Osteocyte (in vitro differentiated cells): ENCODE measurements around the gene SOCS3. TPM values are rescaled to one million over a fixed set of nuclear protein-coding genes. Genes with fewer than 3 reads are reported as not detected.
"Not testable (repeated sequence)": the region's sequence is repeated elsewhere in the genome, so short reads cannot be mapped to it uniquely, and the experiment has no call there.

ENCODE experiments used
- DNase-seq: peaks from one replicate; pipeline ENCODE4 v3.0.0; 2021; ENCODE audit warnings: mixed read lengths; ENCODE audit not compliant: unreplicated experiment; ENCODE audit errors: extremely low spot score
- H3K27ac Mint-ChIP-seq: one replicate; pipeline ENCODE4 v1.8.0; 2021; ENCODE audit warnings: mild to moderate bottlenecking, mixed read lengths; ENCODE audit not compliant: unreplicated experiment
- H3K27me3 Mint-ChIP-seq: one replicate; pipeline ENCODE4 v1.8.0; 2021; ENCODE audit warnings: mixed read lengths; ENCODE audit not compliant: unreplicated experiment
- H3K36me3 Mint-ChIP-seq: one replicate; pipeline ENCODE4 v1.8.0; 2021; ENCODE audit warnings: mixed read lengths; ENCODE audit not compliant: unreplicated experiment
- H3K4me1 Mint-ChIP-seq: one replicate; pipeline ENCODE4 v1.8.0; 2021; ENCODE audit warnings: mixed read lengths; ENCODE audit not compliant: unreplicated experiment
- H3K4me3 Mint-ChIP-seq: one replicate; pipeline ENCODE4 v1.8.0; 2021; ENCODE audit warnings: mild to moderate bottlenecking, moderate library complexity, mixed read lengths; ENCODE audit not compliant: unreplicated experiment
- H3K9me3 Mint-ChIP-seq: one replicate; pipeline ENCODE4 v1.8.0; 2021; ENCODE audit warnings: mixed read lengths; ENCODE audit not compliant: unreplicated experiment
- CTCF ChIP-seq: fragments of 200-600 bp; sonication (generic); IDR thresholded peaks from 2 replicates; pipeline ENCODE4 v1.5.0; 2021; ENCODE audit warnings: antibody characterized with exemption, mild to moderate bottlenecking, moderate library complexity
- total RNA-seq: library from RNA; stranded (reverse); gene quantifications from 2 replicates; pipeline ENCODE4 v1.2.1, GENCODE V29; 2021

Gene SOCS3
- total RNA-seq, 1 donor from 2014 or later, result 86.4 TPM

GRCh38 chr17:78315355-78316114 is 44.3 kb downstream of the SOCS3 start:
- no peaks in the 10 kb centered on the region for H3K27me3 Mint-ChIP-seq
- H3K4me3 Mint-ChIP-seq, result peak overlapping the region; percentile 64
- peak overlapping the region; percentile 98 for H3K27ac Mint-ChIP-seq

GRCh38 chr17:78314683-78315354 is 45.1 kb downstream of the SOCS3 start:
- peak; percentile 17 for TF ChIP-seq CTCF
- peaks cover 50% of the 10 kb centered on the region for H3K4me1 Mint-ChIP-seq
- DNase-seq, result no peak
- H3K27ac Mint-ChIP-seq, result peak overlapping the region; percentile 98
- H3K27me3 Mint-ChIP-seq, result no peaks in the 10 kb centered on the region
- H3K9me3 Mint-ChIP-seq, result no peaks in the 10 kb centered on the region
- H3K4me3 Mint-ChIP-seq, result peak overlapping the region; percentile 51
- no peaks in the 10 kb centered on the region for H3K36me3 Mint-ChIP-seq

More at GRCh38 chr17:78315355-78316114, 44.3 kb downstream of the SOCS3 start:
- Mint-ChIP-seq H3K9me3 (no peaks in the 10 kb centered on the region), H3K36me3 (no peaks in the 10 kb centered on the region), H3K4me1 (peaks cover 50% of the 10 kb centered on the region)
- TF ChIP-seq CTCF, result peak; percentile 10
- peak; percentile 88 for DNase-seq

- DNase-seq, result peak; percentile 89
- peaks cover 56% of the 10 kb centered on the region for H3K4me1 Mint-ChIP-seq
- no peaks in the 10 kb centered on the region for H3K9me3 Mint-ChIP-seq
- no peaks in the 10 kb centered on the region for H3K27me3 Mint-ChIP-seq
- H3K4me3 Mint-ChIP-seq, result peak overlapping the region; percentile 51
- TF ChIP-seq CTCF, result no peak
- peak overlapping the region; percentile 98 for H3K27ac Mint-ChIP-seq
- no peaks in the 10 kb centered on the region for H3K36me3 Mint-ChIP-seq
These were observed 45.9 kb downstream of the SOCS3 start for GRCh38 chr17:78313735-78314648.

GRCh38 chr17:78309659-78310255 is 50.1 kb downstream of the SOCS3 start:
- Mint-ChIP-seq H3K4me1 (peaks cover 26% of the 10 kb centered on the region), H3K27ac (peak overlapping the region; percentile 67)
- not testable (repeated sequence) for H3K27me3 Mint-ChIP-seq, DNase-seq, H3K9me3 Mint-ChIP-seq, H3K36me3 Mint-ChIP-seq, H3K4me3 Mint-ChIP-seq

GRCh38 chr17:78307887-78308638 is 51.8 kb downstream of the SOCS3 start:
- TF ChIP-seq CTCF, result no peak
- Mint-ChIP-seq H3K9me3 (no peaks in the 10 kb centered on the region), H3K36me3 (no peaks in the 10 kb centered on the region), H3K27me3 (no peaks in the 10 kb centered on the region), H3K4me3 (no peak overlapping the region), H3K4me1 (peaks cover 17% of the 10 kb centered on the region), H3K27ac (no peak overlapping the region)
- no peak for DNase-seq
